Activated T-cell treated with anti-CD3 and anti-CD28 coated beads, Interleukin-2, amount 50 U/mL, for 48 hours (primary cell): ENCODE measurements around the gene TEKT5.
"Not testable (repeated sequence)": the region's sequence is repeated elsewhere in the genome, so short reads cannot be mapped to it uniquely, and the experiment has no call there.

Experiments used
- DNase-seq, 2 experiments: peaks; one replicate each; pipeline ENCODE4 v3.0.0-alpha.2; 2020

Gene TEKT5

GRCh38 chr16:10657925-10658324 is 36.8 kb downstream of the TEKT5 start:
- DNase-seq, result no peak

- DNase-seq, result no peak
These were observed 38.1 kb downstream of the TEKT5 start for GRCh38 chr16:10656618-10657017.

GRCh38 chr16:10655415-10655977 is 39.2 kb downstream of the TEKT5 start:
- DNase-seq, result no peak

GRCh38 chr16:10654592-10655414 is 39.9 kb downstream of the TEKT5 start:
- no peak for DNase-seq

GRCh38 chr16:10652730-10653590 is 41.8 kb downstream of the TEKT5 start:
- DNase-seq, result no peak

GRCh38 chr16:10649098-10649497 is 45.6 kb downstream of the TEKT5 start:
- not testable (repeated sequence) for DNase-seq

GRCh38 chr16:10647721-10648296 is 46.9 kb downstream of the TEKT5 start:
- DNase-seq, result no peak

GRCh38 chr16:10647264-10647720 is 47.4 kb downstream of the TEKT5 start:
- DNase-seq, result no peak

GRCh38 chr16:10646581-10647263 is 48.0 kb downstream of the TEKT5 start:
- no peak for DNase-seq

GRCh38 chr16:10646228-10646580 is 48.5 kb downstream of the TEKT5 start:
- no peak for DNase-seq

GRCh38 chr16:10644092-10644491 is 50.6 kb downstream of the TEKT5 start:
- DNase-seq, result no peak

GRCh38 chr16:10642964-10643363 is 51.8 kb downstream of the TEKT5 start:
- no peak for DNase-seq

- DNase-seq, result no peak
These were observed 52.5 kb downstream of the TEKT5 start for GRCh38 chr16:10641953-10642949.

GRCh38 chr16:10641555-10641952 is 53.2 kb downstream of the TEKT5 start:
- DNase-seq, result no peak

GRCh38 chr16:10640934-10641333 is 53.8 kb downstream of the TEKT5 start:
- no peak for DNase-seq

- no peak for DNase-seq
These were observed 56.6 kb downstream of the TEKT5 start for GRCh38 chr16:10638101-10638500.

GRCh38 chr16:10637337-10638037 is 57.2 kb downstream of the TEKT5 start:
- DNase-seq, result no peak

GRCh38 chr16:10635365-10636021 is 59.2 kb downstream of the TEKT5 start:
- DNase-seq, result no peak

GRCh38 chr16:10633429-10633828 is 61.3 kb downstream of the TEKT5 start:
- not testable (repeated sequence) for DNase-seq

- no peak for DNase-seq
These were observed 62.8 kb downstream of the TEKT5 start for GRCh38 chr16:10631886-10632285.
